ENCODE data around the gene RASA3.

- TF ChIP-seq CTCF (conservative IDR thresholded peaks at IDR 0.05) (no peak), EZH2 (IDR thresholded peaks at IDR 0.05; ENCODE audit: low read depth) (no peak)
Observed at GRCh38 chr13:114019367-114019766, 113.1 kb downstream of the RASA3 start.
